A549 treated with dexamethasone at 1 μM for 4 hours (cell line): ENCODE measurements around the gene NEDD4L. TPM values are rescaled to one million over a fixed set of nuclear protein-coding genes. Genes with fewer than 3 reads are reported as not detected.

Experiments
- total RNA-seq: library from RNA; stranded (reverse); fragments of 200-300 nt; extraction: Qiagen RNA extraction; gene quantifications from 5 replicates; pipeline ENCODE4 v1.2.3, GENCODE V29; 2022

Gene NEDD4L
- total RNA-seq: 34.0 to 44.4 TPM (median 42.0 TPM) in 5 replicates

DNA sequence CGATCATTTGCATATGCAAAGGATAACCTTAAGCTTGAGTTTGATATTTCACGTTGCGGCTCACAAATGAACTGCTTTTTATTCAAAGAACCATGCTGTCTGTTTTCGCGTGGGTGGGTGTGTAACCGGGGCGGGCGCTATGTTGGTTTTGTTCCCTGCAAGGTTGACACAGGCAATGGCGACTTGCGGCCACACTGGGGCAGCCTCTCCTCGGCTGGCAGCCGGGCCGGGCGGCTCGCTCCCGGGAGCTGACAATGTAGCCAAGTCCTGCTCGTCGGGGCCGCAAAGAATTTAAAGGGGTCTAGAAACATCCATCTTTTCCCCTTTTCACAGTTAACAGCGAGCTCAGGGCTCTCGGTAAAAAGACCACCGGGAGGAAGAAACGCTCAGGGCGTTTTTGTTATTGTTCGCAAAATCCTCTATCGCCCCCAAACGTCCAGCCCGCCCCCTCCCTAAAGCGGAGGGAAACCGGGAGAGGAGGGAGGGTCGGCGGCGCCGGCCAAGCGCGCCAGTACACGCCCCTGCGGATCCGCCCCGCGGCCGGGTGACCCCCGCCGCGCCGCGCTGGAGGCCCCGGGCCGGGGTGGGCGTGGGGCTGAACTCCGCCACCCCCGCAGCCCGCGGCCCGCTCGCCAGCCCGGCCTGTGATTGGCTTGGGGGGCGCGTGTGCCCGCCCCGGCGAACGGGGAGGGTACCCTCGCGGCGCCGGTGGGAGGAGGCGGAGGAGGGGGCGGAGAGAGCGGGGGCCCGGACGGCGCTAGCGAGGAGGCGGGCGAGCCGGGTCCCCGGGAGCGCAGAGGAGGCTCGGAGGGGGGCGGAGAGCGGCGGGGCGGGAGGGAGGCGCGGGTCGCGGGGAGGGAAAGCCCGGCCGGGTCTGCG is at the start of gene NEDD4L:
Gene NEDD4L (plus strand): TSS at position 736 of the 879 bp plus-strand sequence. CDS start 435 bp downstream, outside the sequence.

Other genes with a start within 250 kb of the NEDD4L start
- gene ATP8B1, start 240.9 kb upstream of the NEDD4L start, total RNA-seq: 5.3 to 8.5 TPM (median 7.6 TPM) in 5 replicates